B cell (primary cell): Measurements from ENCODE around the gene PLAC1. TPM values are rescaled to one million over a fixed set of nuclear protein-coding genes. Genes with fewer than 3 reads are reported as not detected.

Experiments
- ATAC-seq: fragments of 200-7000 bp; cut with Tn5 transposase; one replicate; pipeline ENCODE4 v1.10.0; 2021; ENCODE audit warnings: low read depth, mild to moderate bottlenecking, moderate number of reproducible peaks, moderate library complexity
- CTCF ChIA-PET: fragments of 350-600 bp; sonication (Branson Sonifier 250); formaldehyde crosslinking; loops from one replicate; lab custom pipeline; 2021; ENCODE audit warnings: antibody characterized with exemption, inconsistent platforms; lab: Charles Lee
- POLR2A ChIA-PET: fragments of 350-600 bp; sonication (Branson Sonifier 250); formaldehyde crosslinking; loops from one replicate; lab custom pipeline; 2021; ENCODE audit warnings: antibody characterized with exemption; lab: Charles Lee
- DNase-seq: peaks from one replicate; pipeline ENCODE4 v3.0.0; 2013
- H2AFZ ChIP-seq: 2 replicates; pipeline ENCODE4 v1.6.1; 2012; ENCODE audit warnings: mild to moderate bottlenecking, low read depth, low read length; ENCODE audit not compliant: insufficient read depth, poor library complexity, severe bottlenecking
- H3K27ac ChIP-seq, 2 donors: 1 replicate in 1 of 2; 2 replicates in 1 of 2; pipeline ENCODE4 v1.5.1; 2012 to 2013; ENCODE audit warnings: low read length in 2 of 2, mild to moderate bottlenecking in 2 of 2, moderate library complexity in 1 of 2
- H3K27me3 ChIP-seq, 4 experiments: fragments of 200-600 bp in 1 of 4; sonication (generic) in 1 of 4; replicated peaks in 1 of 4; 1 replicate in 2 of 4; 2 replicates in 2 of 4; pipeline versions ENCODE4 v1.6.1 to v1.7.0; 2013 to 2016; ENCODE audit warnings: low read length in 3 of 4, mild to moderate bottlenecking in 2 of 4, mixed read lengths in 1 of 4, moderate library complexity in 1 of 4; ENCODE audit not compliant: insufficient read depth in 4 of 4, control insufficient read depth in 3 of 4; ENCODE audit errors: control extremely low read depth in 1 of 4
- H3K36me3 ChIP-seq, 2 experiments: replicated peaks in 1 of 2; 1 replicate in 1 of 2; 2 replicates in 1 of 2; pipeline versions ENCODE4 v1.6.1 to v1.7.1; 2013; ENCODE audit warnings: low read length in 1 of 2; ENCODE audit not compliant: insufficient read depth in 2 of 2, control insufficient read depth in 1 of 2; ENCODE audit errors: control extremely low read depth in 1 of 2, extremely low read depth in 1 of 2
- H3K4me1 ChIP-seq, 2 donors: fragments of 200-600 bp in 1 of 2; sonication (generic) in 1 of 2; 1 replicate in 1 of 2; 2 replicates in 1 of 2; pipeline versions ENCODE4 v1.5.1 to v1.6.1; 2013 to 2017; ENCODE audit warnings: low read length in 2 of 2; ENCODE audit not compliant: control insufficient read depth in 2 of 2, insufficient read depth in 2 of 2
- H3K4me2 ChIP-seq: replicated peaks from 2 replicates; pipeline ENCODE3; 2012; ENCODE audit warnings: mild to moderate bottlenecking, low read depth, low read length; ENCODE audit not compliant: poor library complexity, severe bottlenecking
- H3K4me3 ChIP-seq, 5 experiments: fragments of 200-600 bp in 1 of 5; sonication (generic) in 1 of 5; 1 replicate in 3 of 5; 2 replicates in 2 of 5; pipeline versions ENCODE4 v1.5.1 to v1.7.0; 2011 to 2016; ENCODE audit warnings: low read length in 4 of 5, mild to moderate bottlenecking in 4 of 5, low read depth in 2 of 5, control low read depth in 1 of 5, moderate library complexity in 1 of 5; ENCODE audit not compliant: insufficient read depth in 1 of 5; ENCODE audit errors: control extremely low read depth in 1 of 5, extremely low read depth in 1 of 5
- H3K79me2 ChIP-seq: fragments of 200-600 bp; sonication (generic); one replicate; pipeline ENCODE4 v1.6.0; 2016; ENCODE audit warnings: low read length; ENCODE audit not compliant: control insufficient read depth, insufficient read depth
- H3K9ac ChIP-seq: fragments of 200-600 bp; sonication (generic); 2 replicates; pipeline ENCODE4 v1.6.1; 2017; ENCODE audit warnings: mild to moderate bottlenecking, low read length, moderate library complexity
- H3K9me3 ChIP-seq, 3 donors: one replicate each; pipeline versions ENCODE4 v1.6.1 to v1.7.1; 2013; ENCODE audit warnings: low read length in 2 of 3; ENCODE audit not compliant: control insufficient read depth in 2 of 3, insufficient read depth in 1 of 3; ENCODE audit errors: control extremely low read depth in 1 of 3
- H4K20me1 ChIP-seq: 2 replicates; pipeline ENCODE4 v1.6.0; 2012; ENCODE audit warnings: mild to moderate bottlenecking, low read length; ENCODE audit not compliant: insufficient read depth, control insufficient read depth, poor library complexity, severe bottlenecking
- H3K27ac Mint-ChIP-seq: one replicate; pipeline ENCODE4 v1.8.0; 2021; ENCODE audit warnings: mixed read lengths
- H3K27me3 Mint-ChIP-seq: one replicate; pipeline ENCODE4 v1.8.0; 2021; ENCODE audit warnings: mixed read lengths
- H3K4me1 Mint-ChIP-seq: one replicate; pipeline ENCODE4 v1.8.0; 2021; ENCODE audit warnings: mixed read lengths
- H3K4me3 Mint-ChIP-seq: one replicate; pipeline ENCODE4 v1.8.0; 2021; ENCODE audit warnings: mixed read lengths
- H3K9me3 Mint-ChIP-seq: one replicate; pipeline ENCODE4 v1.8.0; 2022; ENCODE audit warnings: mixed read lengths; ENCODE audit not compliant: insufficient read depth
- EZH2 ChIP-seq: IDR thresholded peaks from 2 replicates; pipeline ENCODE4 v1.6.1; 2012; ENCODE audit warnings: borderline replicate concordance, low read depth, mild to moderate bottlenecking, moderate library complexity, low read length; ENCODE audit not compliant: insufficient read depth, poor library complexity, severe bottlenecking
- WGBS: methylation state at CpG from one replicate; pipeline ENCODE4 v1.1.5; 2013; ENCODE audit warnings: missing lambda C conversion rate; ENCODE audit not compliant: insufficient coverage; 5-methylcytosine and 5-hydroxymethylcytosine counted together
- intact Hi-C: fragments of 100-400 bp; cut with micrococcal nuclease; formaldehyde crosslinking; loops from one replicate; pipeline ENCODE4 v1.10.0; 2022
- polyA plus RNA-seq: library from polyadenylated mRNA; depleted of rRNA; stranded (reverse); fragments of >200 nt; gene quantifications from 2 replicates; pipeline ENCODE4 v1.2.3, GENCODE V29; 2012
- total RNA-seq, 2 donors: library from RNA; stranded (reverse); fragments of 120-200 nt in 1 of 2; gene quantifications; 1 replicate in 1 of 2; 2 replicates in 1 of 2; pipeline versions ENCODE4 v1.2.3 to v1.2.4, GENCODE V29; 2013 to 2022
- TF ChIP-seq, protein P1 (sequence below): fragments of 200-600 bp; IDR thresholded peaks from one replicate; pipeline ENCODE4 v1.8.0; 2022; ENCODE audit warnings: antibody characterized with exemption, mild to moderate bottlenecking

PLAC1 gene
- total and polyA plus RNA-seq, 2 donors (not counting 1 experiment from before 2014, with no cell fraction given): not detected

DNA sequence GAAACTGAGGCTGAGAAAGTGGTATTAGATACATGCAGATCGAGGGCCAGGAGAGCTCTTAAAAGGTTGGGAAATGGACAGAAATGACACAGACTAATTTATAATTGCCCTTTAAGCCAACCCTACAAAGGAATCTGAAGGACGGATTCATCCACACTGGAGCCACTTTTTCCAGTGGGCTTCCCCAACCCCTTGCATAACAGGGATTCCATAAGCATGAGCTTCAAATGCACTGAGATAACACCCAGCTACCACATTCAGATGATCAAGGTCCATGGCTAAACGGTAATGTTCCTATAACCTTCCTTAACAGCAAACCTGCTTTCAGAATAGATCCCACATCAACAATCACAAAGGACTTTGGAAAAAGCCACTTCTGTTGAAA, 34.2 kb downstream of the PLAC1 start:
- Histone ChIP-seq H3K27ac (no peak overlapping the region), H3K4me3 (no peak overlapping the region), H3K9me3 (no peaks in the 10 kb centered on the region), H3K36me3 (no peaks in the 10 kb centered on the region), H3K4me1 (no peaks in the 10 kb centered on the region), H3K9ac (no peak overlapping the region), H3K27me3 (peaks cover 0 to 3% (median 0%) of the 10 kb centered on the region in 4 experiments), H2AFZ (no peak overlapping the region), H3K79me2 (no peaks in the 10 kb centered on the region), H3K4me2 (no peak overlapping the region), H4K20me1 (no peaks in the 10 kb centered on the region)
- H3K27ac Mint-ChIP-seq: no peak overlapping the region
- no peak overlapping the region for H3K4me3 Mint-ChIP-seq
- H3K27me3 Mint-ChIP-seq: peaks cover 6% of the 10 kb centered on the region
- TF ChIP-seq, protein P1, sequence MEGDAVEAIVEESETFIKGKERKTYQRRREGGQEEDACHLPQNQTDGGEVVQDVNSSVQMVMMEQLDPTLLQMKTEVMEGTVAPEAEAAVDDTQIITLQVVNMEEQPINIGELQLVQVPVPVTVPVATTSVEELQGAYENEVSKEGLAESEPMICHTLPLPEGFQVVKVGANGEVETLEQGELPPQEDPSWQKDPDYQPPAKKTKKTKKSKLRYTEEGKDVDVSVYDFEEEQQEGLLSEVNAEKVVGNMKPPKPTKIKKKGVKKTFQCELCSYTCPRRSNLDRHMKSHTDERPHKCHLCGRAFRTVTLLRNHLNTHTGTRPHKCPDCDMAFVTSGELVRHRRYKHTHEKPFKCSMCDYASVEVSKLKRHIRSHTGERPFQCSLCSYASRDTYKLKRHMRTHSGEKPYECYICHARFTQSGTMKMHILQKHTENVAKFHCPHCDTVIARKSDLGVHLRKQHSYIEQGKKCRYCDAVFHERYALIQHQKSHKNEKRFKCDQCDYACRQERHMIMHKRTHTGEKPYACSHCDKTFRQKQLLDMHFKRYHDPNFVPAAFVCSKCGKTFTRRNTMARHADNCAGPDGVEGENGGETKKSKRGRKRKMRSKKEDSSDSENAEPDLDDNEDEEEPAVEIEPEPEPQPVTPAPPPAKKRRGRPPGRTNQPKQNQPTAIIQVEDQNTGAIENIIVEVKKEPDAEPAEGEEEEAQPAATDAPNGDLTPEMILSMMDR: no peak
- no peak for TF ChIP-seq EZH2
- intact Hi-C loops: no loop called here
- no peaks in the 10 kb centered on the region for H3K4me1 Mint-ChIP-seq
- ATAC-seq (no peak), DNase-seq (no peak)
- CTCF ChIA-PET: no interaction called here
- POLR2A ChIA-PET: no interaction called here
- WGBS: 100% methylated on average over 1 of the region's 3 CpGs
- no peaks in the 10 kb centered on the region for H3K9me3 Mint-ChIP-seq

- H3K4me2 ChIP-seq: no peak overlapping the region
- no peak overlapping the region for H3K9ac ChIP-seq
- no peak overlapping the region for H2AFZ ChIP-seq
- Mint-ChIP-seq H3K27ac (no peak overlapping the region), H3K4me3 (no peak overlapping the region), H3K27me3 (peaks cover 6% of the 10 kb centered on the region), H3K9me3 (no peaks in the 10 kb centered on the region), H3K4me1 (no peaks in the 10 kb centered on the region)
- ATAC-seq (no peak), DNase-seq (no peak)
- no peaks in the 10 kb centered on the region for H3K9me3 ChIP-seq
- intact Hi-C loops: no loop called here
- peaks cover 0 to 3% (median 0%) of the 10 kb centered on the region in 4 experiments for H3K27me3 ChIP-seq
- ChIA-PET CTCF (no interaction called here), POLR2A (no interaction called here)
- TF ChIP-seq, protein P1: no peak
- TF ChIP-seq EZH2: no peak
- no peak overlapping the region for H3K4me3 ChIP-seq
- H3K79me2 ChIP-seq: no peaks in the 10 kb centered on the region
- no peaks in the 10 kb centered on the region for H4K20me1 ChIP-seq
- no peak overlapping the region for H3K27ac ChIP-seq
- H3K4me1 ChIP-seq: no peaks in the 10 kb centered on the region
- no CpG with 5 or more reads among the region's 10 CpGs for WGBS
- no peaks in the 10 kb centered on the region for H3K36me3 ChIP-seq
These were observed 34.8 kb downstream of the PLAC1 start for GRCh38 chrX:134623293-134624045.
